WTC11 (cell line): Measurements from ENCODE around the gene LOX. TPM values are rescaled to one million over a fixed set of nuclear protein-coding genes. Genes with fewer than 3 reads are reported as not detected.

Experiments
- ATAC-seq: fragments of 200-7000 bp; cut with Tn5 transposase; 2 replicates; pipeline ENCODE4 v1.10.0; 2021; ENCODE audit warnings: mild to moderate bottlenecking, moderate library complexity
- CTCF ChIA-PET: fragments of 300-600 bp; sonication (Branson Sonifier 250); formaldehyde crosslinking; loops from one replicate; lab custom pipeline; 2021; ENCODE audit warnings: antibody characterized with exemption; lab: Charles Lee
- POLR2A ChIA-PET: fragments of 350-600 bp; sonication (Branson Sonifier 250); formaldehyde crosslinking; loops from one replicate; lab custom pipeline; 2021; ENCODE audit warnings: antibody characterized with exemption; lab: Charles Lee
- DNase-seq: peaks from one replicate; pipeline ENCODE4 v3.0.0; 2021; ENCODE audit warnings: low spot score
- H3K27ac Mint-ChIP-seq: 2 replicates; pipeline ENCODE4 v1.8.0; 2021; ENCODE audit warnings: mixed read lengths
- H3K27me3 Mint-ChIP-seq: 2 replicates; pipeline ENCODE4 v1.8.0; 2021; ENCODE audit warnings: low read depth, mild to moderate bottlenecking, moderate library complexity, mixed read lengths
- H3K36me3 Mint-ChIP-seq: 2 replicates; pipeline ENCODE4 v1.8.0; 2021; ENCODE audit warnings: mixed read lengths
- H3K4me1 Mint-ChIP-seq: 2 replicates; pipeline ENCODE4 v1.8.0; 2022; ENCODE audit warnings: mixed read lengths
- H3K4me3 Mint-ChIP-seq: 2 replicates; pipeline ENCODE4 v1.8.0; 2021; ENCODE audit warnings: mild to moderate bottlenecking, moderate library complexity, mixed read lengths
- H3K9me3 Mint-ChIP-seq: 2 replicates; pipeline ENCODE4 v1.8.0; 2021; ENCODE audit warnings: mixed read lengths
- CBFB ChIP-seq: sonication (generic); formaldehyde crosslinking; IDR thresholded peaks from 2 replicates; pipeline ENCODE4 v1.8.1; 2022; ENCODE audit warnings: mild to moderate bottlenecking, low read depth, missing genetic modification reagents
- E2F5 ChIP-seq: sonication (generic); formaldehyde crosslinking; IDR thresholded peaks from 2 replicates; pipeline ENCODE4 v1.8.1; 2022; ENCODE audit warnings: mild to moderate bottlenecking, moderate library complexity, missing genetic modification reagents
- HMGA2 ChIP-seq: fragments of 250-450 bp; sonication (Bioruptor Pico); IDR thresholded peaks from 2 replicates; pipeline ENCODE4 v1.4.0; 2021; ENCODE audit warnings: mild to moderate bottlenecking, moderate library complexity
- NR2C2 ChIP-seq: sonication (generic); formaldehyde crosslinking; IDR thresholded peaks from 2 replicates; pipeline ENCODE4 v1.8.0; 2022; ENCODE audit warnings: mild to moderate bottlenecking, missing genetic modification reagents
- NR3C1 ChIP-seq: sonication (generic); formaldehyde crosslinking; conservative IDR thresholded peaks from 2 replicates; pipeline ENCODE4 v1.8.1; 2023; ENCODE audit warnings: low read depth, mild to moderate bottlenecking, missing genetic modification reagents
- OVOL2 ChIP-seq: fragments of 250-450 bp; sonication (Bioruptor Pico); IDR thresholded peaks from 2 replicates; pipeline ENCODE4 v1.9.0; 2021; ENCODE audit warnings: mild to moderate bottlenecking, borderline replicate concordance
- PRDM15 ChIP-seq: sonication (generic); formaldehyde crosslinking; IDR thresholded peaks from 2 replicates; pipeline ENCODE4 v1.8.0; 2022; ENCODE audit warnings: missing genetic modification reagents
- RORB ChIP-seq: fragments of 250-450 bp; sonication (Bioruptor Pico); IDR thresholded peaks from 2 replicates; pipeline ENCODE4 v1.9.0; 2021; ENCODE audit warnings: mild to moderate bottlenecking
- SMAD4 ChIP-seq: sonication (generic); formaldehyde crosslinking; IDR thresholded peaks from 2 replicates; pipeline ENCODE4 v1.8.0; 2022; ENCODE audit warnings: mild to moderate bottlenecking, missing genetic modification reagents
- TEAD1 ChIP-seq: sonication (generic); formaldehyde crosslinking; IDR thresholded peaks from 2 replicates; pipeline ENCODE4 v1.8.0; 2022; ENCODE audit warnings: mild to moderate bottlenecking, missing genetic modification reagents
- TP53 ChIP-seq: sonication (generic); formaldehyde crosslinking; IDR thresholded peaks from 2 replicates; pipeline ENCODE4 v1.8.1; 2023; ENCODE audit warnings: mild to moderate bottlenecking, missing genetic modification reagents
- ZMAT4 ChIP-seq: fragments of 250-450 bp; sonication (Bioruptor Pico); IDR thresholded peaks from 2 replicates; pipeline ENCODE4 v1.9.0; 2021; ENCODE audit warnings: mild to moderate bottlenecking
- ZNF121 ChIP-seq: sonication (generic); formaldehyde crosslinking; IDR thresholded peaks from 2 replicates; pipeline ENCODE4 v1.8.0; 2023; ENCODE audit warnings: missing genetic modification reagents
- ZNF396 ChIP-seq: fragments of 250-450 bp; sonication (Bioruptor Pico); IDR thresholded peaks from 2 replicates; pipeline ENCODE4 v1.8.0; 2021; ENCODE audit warnings: mild to moderate bottlenecking, moderate library complexity, borderline replicate concordance
- ZNF416 ChIP-seq: fragments of 250-450 bp; sonication (Bioruptor Pico); IDR thresholded peaks from 2 replicates; pipeline ENCODE4 v1.9.0; 2021; ENCODE audit warnings: mild to moderate bottlenecking, inconsistent platforms
- ZNF532 ChIP-seq: fragments of 250-450 bp; sonication (Bioruptor Pico); IDR thresholded peaks from 2 replicates; pipeline ENCODE4 v1.9.0; 2021; ENCODE audit warnings: mild to moderate bottlenecking, borderline replicate concordance
- total RNA-seq: library from RNA; stranded (reverse); gene quantifications from 3 replicates; pipeline ENCODE4 v1.2.3, GENCODE V29; 2021
- TF ChIP-seq, protein P1 (sequence below): fragments of 250-450 bp; sonication (Bioruptor Pico); conservative IDR thresholded peaks from 2 replicates; pipeline ENCODE4 v1.9.0; 2021; ENCODE audit warnings: mild to moderate bottlenecking
- TF ChIP-seq, protein P2 (sequence below): sonication (generic); formaldehyde crosslinking; IDR thresholded peaks from 2 replicates; pipeline ENCODE4 v1.8.1; 2022; ENCODE audit warnings: low read depth, mild to moderate bottlenecking, moderate library complexity, missing genetic modification reagents, borderline replicate concordance
- TF ChIP-seq, protein P3 (sequence below): sonication (generic); formaldehyde crosslinking; IDR thresholded peaks from 2 replicates; pipeline ENCODE4 v1.8.0; 2022; ENCODE audit warnings: mild to moderate bottlenecking, missing genetic modification reagents

The LOX gene
- total RNA-seq, 1 experiment from 2014 or later: 1.3 TPM

- TF ChIP-seq, protein P1, sequence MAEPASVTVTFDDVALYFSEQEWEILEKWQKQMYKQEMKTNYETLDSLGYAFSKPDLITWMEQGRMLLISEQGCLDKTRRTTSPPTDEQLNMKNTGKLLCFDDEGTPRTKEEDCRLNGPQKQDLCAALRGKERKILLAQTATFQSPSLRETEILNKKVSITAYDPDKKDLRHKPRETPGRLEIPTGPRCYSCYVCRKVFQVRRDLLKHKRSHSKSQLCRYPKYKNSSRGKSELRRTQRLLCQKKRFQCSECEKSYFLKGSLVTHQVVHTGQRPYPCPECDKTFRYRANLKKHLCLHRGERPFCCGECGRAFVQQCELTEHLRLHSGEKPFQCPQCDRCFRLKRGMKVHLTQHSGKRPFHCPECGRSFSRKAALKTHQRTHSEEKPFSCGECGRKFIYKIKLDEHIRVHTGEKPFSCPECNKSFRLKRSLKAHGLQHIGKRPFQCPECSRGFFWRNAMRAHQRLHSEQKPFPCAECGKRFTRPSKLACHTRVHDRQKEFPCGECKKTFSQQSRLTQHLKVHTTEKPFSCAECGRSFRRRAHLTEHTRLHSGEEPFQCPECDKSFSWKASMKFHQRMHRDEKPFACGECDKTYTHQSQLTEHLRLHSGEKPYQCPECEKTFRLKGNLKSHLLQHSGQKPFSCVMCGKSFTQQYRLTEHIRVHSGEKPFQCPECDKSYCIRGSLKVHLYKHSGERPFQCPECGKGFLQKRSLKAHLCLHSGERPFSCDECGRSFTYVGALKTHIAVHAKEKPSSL (CRISPR knock-in tag): no peak
- TF ChIP-seq, protein P2, sequence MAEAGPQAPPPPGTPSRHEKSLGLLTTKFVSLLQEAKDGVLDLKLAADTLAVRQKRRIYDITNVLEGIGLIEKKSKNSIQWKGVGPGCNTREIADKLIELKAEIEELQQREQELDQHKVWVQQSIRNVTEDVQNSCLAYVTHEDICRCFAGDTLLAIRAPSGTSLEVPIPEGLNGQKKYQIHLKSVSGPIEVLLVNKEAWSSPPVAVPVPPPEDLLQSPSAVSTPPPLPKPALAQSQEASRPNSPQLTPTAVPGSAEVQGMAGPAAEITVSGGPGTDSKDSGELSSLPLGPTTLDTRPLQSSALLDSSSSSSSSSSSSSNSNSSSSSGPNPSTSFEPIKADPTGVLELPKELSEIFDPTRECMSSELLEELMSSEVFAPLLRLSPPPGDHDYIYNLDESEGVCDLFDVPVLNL: no peak
- TF ChIP-seq ZNF532: no peak
- TF ChIP-seq E2F5 (CRISPR knock-in tag): no peak
- no peak for TF ChIP-seq PRDM15
- no peak for TF ChIP-seq TP53 (CRISPR knock-in tag)
Measured at GRCh38 chr5:122040636-122041302, 37.3 kb downstream of the LOX start (continued).

DNA sequence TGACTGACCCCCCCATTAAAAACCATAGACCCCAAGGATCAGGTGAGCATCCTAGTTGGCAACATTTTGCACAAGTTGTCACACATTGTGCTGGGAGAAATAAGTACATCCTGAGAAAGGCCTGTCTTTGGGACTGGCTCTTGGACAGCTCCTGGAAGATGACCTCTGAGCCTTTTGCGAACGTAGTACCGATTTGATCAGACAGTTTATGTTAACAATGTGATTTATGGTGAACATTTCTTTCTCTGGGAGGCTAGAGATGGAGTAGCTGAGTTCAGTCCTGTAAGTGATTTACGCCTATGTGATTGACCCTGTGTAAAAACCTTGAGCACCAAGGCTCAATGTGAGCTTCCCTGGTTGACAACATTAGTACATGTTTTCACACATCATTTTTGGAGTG, 41.7 kb downstream of the LOX start:
- Mint-ChIP-seq H3K27ac (no peak overlapping the region), H3K9me3 (no peaks in the 10 kb centered on the region), H3K27me3 (no peaks in the 10 kb centered on the region), H3K4me3 (no peak overlapping the region), H3K4me1 (no peaks in the 10 kb centered on the region), H3K36me3 (no peaks in the 10 kb centered on the region)
- ChIA-PET CTCF (interaction anchor here (2.5 kb wide), 1 partner anchor 40 kb away, joined by 6 read pairs; no protein-coding TSS in a partner anchor), POLR2A (no interaction called here)
- TF ChIP-seq SMAD4: no peak
- TF ChIP-seq, protein P3, sequence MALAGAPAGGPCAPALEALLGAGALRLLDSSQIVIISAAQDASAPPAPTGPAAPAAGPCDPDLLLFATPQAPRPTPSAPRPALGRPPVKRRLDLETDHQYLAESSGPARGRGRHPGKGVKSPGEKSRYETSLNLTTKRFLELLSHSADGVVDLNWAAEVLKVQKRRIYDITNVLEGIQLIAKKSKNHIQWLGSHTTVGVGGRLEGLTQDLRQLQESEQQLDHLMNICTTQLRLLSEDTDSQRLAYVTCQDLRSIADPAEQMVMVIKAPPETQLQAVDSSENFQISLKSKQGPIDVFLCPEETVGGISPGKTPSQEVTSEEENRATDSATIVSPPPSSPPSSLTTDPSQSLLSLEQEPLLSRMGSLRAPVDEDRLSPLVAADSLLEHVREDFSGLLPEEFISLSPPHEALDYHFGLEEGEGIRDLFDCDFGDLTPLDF: no peak
- TF ChIP-seq CBFB (CRISPR knock-in tag): no peak
- TF ChIP-seq ZNF121 (CRISPR knock-in tag): no peak
- TF ChIP-seq NR3C1: no peak
- no peak for TF ChIP-seq HMGA2
- TF ChIP-seq E2F5 (CRISPR knock-in tag): no peak
- TF ChIP-seq NR2C2 (CRISPR knock-in tag): no peak
- no peak for TF ChIP-seq RORB
- TF ChIP-seq OVOL2: no peak
- TF ChIP-seq ZMAT4 (CRISPR knock-in tag): no peak
- TF ChIP-seq ZNF416: no peak
- no peak for TF ChIP-seq ZNF396 (CRISPR knock-in tag)
- TF ChIP-seq TEAD1 (CRISPR knock-in tag): no peak
- ATAC-seq: no peak
- no peak for DNase-seq
